ENCODE results near the gene KLRC2. TPM values are rescaled to one million over a fixed set of nuclear protein-coding genes. Genes with fewer than 3 reads are reported as not detected.
A peak's percentile ranks its signal among the peaks of the same experiment; 100 is the strongest.

The KLRC2 gene
- total and polyA plus RNA-seq, 2 experiments from 2014 or later = not detected

GRCh38 chr12:10456856-10457255 lies 21.0 kb upstream of the KLRC2 start:
- Mint-ChIP-seq H3K27me3 (ENCODE audit: insufficient read depth, low read depth, poor library complexity) (peaks cover 2% of the 10 kb centered on the region), H3K27ac (no peak overlapping the region), H3K36me3 (ENCODE audit: low read depth) (peaks cover 15% of the 10 kb centered on the region; the same call in 1 of the 3 replicates), H3K4me1 (peaks cover 11% of the 10 kb centered on the region; the same call in 2 of the 3 replicates), H3K4me3 (no peak overlapping the region), H3K9me3 (peaks cover 28% of the 10 kb centered on the region; the same call in 2 of the 3 replicates)
- ATAC-seq = no peak
- Histone ChIP-seq H3K27me3 (ENCODE audit: insufficient read depth) (no peaks in the 10 kb centered on the region), H3F3A (replicated peaks; ENCODE audit: low read depth) (no peaks in the 10 kb centered on the region), H3K4me3 (no peak overlapping the region), H3K9me2 (ENCODE audit: insufficient read depth) (no peaks in the 10 kb centered on the region; the same call in 1 of the 2 replicates), H4K20me1 (replicated peaks; ENCODE audit: insufficient read depth) (no peaks in the 10 kb centered on the region), H2AFZ (0 out of 2 replicates have a peak overlapping the region, but pooled peaks have one; percentile 2), H3K4me1 (ENCODE audit: insufficient read depth) (peaks cover 9% of the 10 kb centered on the region), H3K36me3 (ENCODE audit: insufficient read depth) (no peaks in the 10 kb centered on the region), H3K4me2 (no peak overlapping the region), H3K79me2 (replicated peaks; ENCODE audit: insufficient read depth) (no peaks in the 10 kb centered on the region), H3K27ac (ENCODE audit: low read depth) (no peak overlapping the region)
- no peak for DNase-seq (ENCODE audit: low spot score)
- no peak for TF ChIP-seq EZH2 (IDR thresholded peaks at IDR 0.05; ENCODE audit: low read depth, unreplicated experiment)
- TF ChIP-seq NANOG (IDR thresholded peaks at IDR 0.05; ENCODE audit: borderline replicate concordance) = no peak
- no peak for TF ChIP-seq ZNF331 (CRISPR knock-in tag; IDR thresholded peaks at IDR 0.05; ENCODE audit: low read depth)
- TF ChIP-seq, protein P1, sequence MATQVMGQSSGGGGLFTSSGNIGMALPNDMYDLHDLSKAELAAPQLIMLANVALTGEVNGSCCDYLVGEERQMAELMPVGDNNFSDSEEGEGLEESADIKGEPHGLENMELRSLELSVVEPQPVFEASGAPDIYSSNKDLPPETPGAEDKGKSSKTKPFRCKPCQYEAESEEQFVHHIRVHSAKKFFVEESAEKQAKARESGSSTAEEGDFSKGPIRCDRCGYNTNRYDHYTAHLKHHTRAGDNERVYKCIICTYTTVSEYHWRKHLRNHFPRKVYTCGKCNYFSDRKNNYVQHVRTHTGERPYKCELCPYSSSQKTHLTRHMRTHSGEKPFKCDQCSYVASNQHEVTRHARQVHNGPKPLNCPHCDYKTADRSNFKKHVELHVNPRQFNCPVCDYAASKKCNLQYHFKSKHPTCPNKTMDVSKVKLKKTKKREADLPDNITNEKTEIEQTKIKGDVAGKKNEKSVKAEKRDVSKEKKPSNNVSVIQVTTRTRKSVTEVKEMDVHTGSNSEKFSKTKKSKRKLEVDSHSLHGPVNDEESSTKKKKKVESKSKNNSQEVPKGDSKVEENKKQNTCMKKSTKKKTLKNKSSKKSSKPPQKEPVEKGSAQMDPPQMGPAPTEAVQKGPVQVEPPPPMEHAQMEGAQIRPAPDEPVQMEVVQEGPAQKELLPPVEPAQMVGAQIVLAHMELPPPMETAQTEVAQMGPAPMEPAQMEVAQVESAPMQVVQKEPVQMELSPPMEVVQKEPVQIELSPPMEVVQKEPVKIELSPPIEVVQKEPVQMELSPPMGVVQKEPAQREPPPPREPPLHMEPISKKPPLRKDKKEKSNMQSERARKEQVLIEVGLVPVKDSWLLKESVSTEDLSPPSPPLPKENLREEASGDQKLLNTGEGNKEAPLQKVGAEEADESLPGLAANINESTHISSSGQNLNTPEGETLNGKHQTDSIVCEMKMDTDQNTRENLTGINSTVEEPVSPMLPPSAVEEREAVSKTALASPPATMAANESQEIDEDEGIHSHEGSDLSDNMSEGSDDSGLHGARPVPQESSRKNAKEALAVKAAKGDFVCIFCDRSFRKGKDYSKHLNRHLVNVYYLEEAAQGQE (IDR thresholded peaks at IDR 0.05; ENCODE audit: unreplicated experiment) = no peak

DNA sequence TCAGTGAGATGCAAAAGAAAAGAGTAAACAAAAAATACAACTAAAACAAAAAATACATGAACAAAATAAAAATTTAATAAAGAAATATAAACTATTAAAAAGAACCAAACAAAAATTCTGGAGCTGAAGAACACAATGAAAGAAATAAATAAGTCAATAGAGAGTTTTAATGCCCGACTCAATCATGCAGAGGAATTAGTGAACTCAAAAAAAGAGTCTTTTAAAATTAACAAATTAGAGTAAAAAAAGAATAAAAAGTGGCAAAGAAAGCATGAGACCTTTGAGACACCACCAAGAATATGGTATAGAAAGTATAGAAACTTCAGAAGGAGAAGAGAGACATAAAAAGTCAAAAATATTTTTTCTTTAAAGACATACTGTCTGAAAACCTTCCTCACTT lies 20.0 kb upstream of the KLRC2 start:
- Histone ChIP-seq H4K20me1 (replicated peaks; ENCODE audit: insufficient read depth) (no peaks in the 10 kb centered on the region), H3K4me1 (ENCODE audit: insufficient read depth) (peaks cover 9% of the 10 kb centered on the region), H3K9me2 (ENCODE audit: insufficient read depth) (no peaks in the 10 kb centered on the region; the same call in 1 of the 2 replicates), H3K27ac (ENCODE audit: low read depth) (no peak overlapping the region), H3K36me3 (ENCODE audit: insufficient read depth) (no peaks in the 10 kb centered on the region), H3K4me3 (no peak overlapping the region), H3K79me2 (replicated peaks; ENCODE audit: insufficient read depth) (no peaks in the 10 kb centered on the region), H2AFZ (no peak overlapping the region), H3K27me3 (ENCODE audit: insufficient read depth) (no peaks in the 10 kb centered on the region), H3K4me2 (no peak overlapping the region), H3F3A (replicated peaks; ENCODE audit: low read depth) (no peaks in the 10 kb centered on the region)
- Mint-ChIP-seq H3K4me3 (no peak overlapping the region), H3K9me3 (peaks cover 28% of the 10 kb centered on the region; the same call in 2 of the 3 replicates), H3K4me1 (peaks cover 11% of the 10 kb centered on the region; the same call in 2 of the 3 replicates), H3K36me3 (ENCODE audit: low read depth) (peaks cover 15% of the 10 kb centered on the region; the same call in 1 of the 3 replicates), H3K27me3 (ENCODE audit: insufficient read depth, low read depth, poor library complexity) (peaks cover 2% of the 10 kb centered on the region), H3K27ac (no peak overlapping the region)
- no peak for ATAC-seq
- no peak for DNase-seq (ENCODE audit: low spot score)
- no peak for TF ChIP-seq ZNF114 (CRISPR knock-in tag; IDR thresholded peaks at IDR 0.05)

GRCh38 chr12:10454531-10454930 lies 18.7 kb upstream of the KLRC2 start:
- no peaks in the 10 kb centered on the region; the same call in 1 of the 2 replicates for H3K9me2 ChIP-seq (ENCODE audit: insufficient read depth)
- DNase-seq (ENCODE audit: low spot score) (no peak), ATAC-seq (no peak)
- H3K79me2 ChIP-seq (replicated peaks; ENCODE audit: insufficient read depth) = no peaks in the 10 kb centered on the region
- Mint-ChIP-seq H3K9me3 (peaks cover 28% of the 10 kb centered on the region; the same call in 2 of the 3 replicates), H3K27ac (no peak overlapping the region), H3K36me3 (ENCODE audit: low read depth) (peaks cover 15% of the 10 kb centered on the region; the same call in 1 of the 3 replicates), H3K27me3 (ENCODE audit: insufficient read depth, low read depth, poor library complexity) (peaks cover 2% of the 10 kb centered on the region), H3K4me1 (peaks cover 11% of the 10 kb centered on the region; the same call in 2 of the 3 replicates), H3K4me3 (no peak overlapping the region)
- H3K4me3 ChIP-seq = no peak overlapping the region
- no peak overlapping the region for H2AFZ ChIP-seq
- H3K36me3 ChIP-seq (ENCODE audit: insufficient read depth) = no peaks in the 10 kb centered on the region
- no peak overlapping the region for H3K27ac ChIP-seq (ENCODE audit: low read depth)
- H4K20me1 ChIP-seq (replicated peaks; ENCODE audit: insufficient read depth) = no peaks in the 10 kb centered on the region
- peaks cover 9% of the 10 kb centered on the region for H3K4me1 ChIP-seq (ENCODE audit: insufficient read depth)
- no peaks in the 10 kb centered on the region for H3F3A ChIP-seq (replicated peaks; ENCODE audit: low read depth)
- no peak overlapping the region for H3K4me2 ChIP-seq
- no peaks in the 10 kb centered on the region for H3K27me3 ChIP-seq (ENCODE audit: insufficient read depth)
- TF ChIP-seq, protein P2, sequence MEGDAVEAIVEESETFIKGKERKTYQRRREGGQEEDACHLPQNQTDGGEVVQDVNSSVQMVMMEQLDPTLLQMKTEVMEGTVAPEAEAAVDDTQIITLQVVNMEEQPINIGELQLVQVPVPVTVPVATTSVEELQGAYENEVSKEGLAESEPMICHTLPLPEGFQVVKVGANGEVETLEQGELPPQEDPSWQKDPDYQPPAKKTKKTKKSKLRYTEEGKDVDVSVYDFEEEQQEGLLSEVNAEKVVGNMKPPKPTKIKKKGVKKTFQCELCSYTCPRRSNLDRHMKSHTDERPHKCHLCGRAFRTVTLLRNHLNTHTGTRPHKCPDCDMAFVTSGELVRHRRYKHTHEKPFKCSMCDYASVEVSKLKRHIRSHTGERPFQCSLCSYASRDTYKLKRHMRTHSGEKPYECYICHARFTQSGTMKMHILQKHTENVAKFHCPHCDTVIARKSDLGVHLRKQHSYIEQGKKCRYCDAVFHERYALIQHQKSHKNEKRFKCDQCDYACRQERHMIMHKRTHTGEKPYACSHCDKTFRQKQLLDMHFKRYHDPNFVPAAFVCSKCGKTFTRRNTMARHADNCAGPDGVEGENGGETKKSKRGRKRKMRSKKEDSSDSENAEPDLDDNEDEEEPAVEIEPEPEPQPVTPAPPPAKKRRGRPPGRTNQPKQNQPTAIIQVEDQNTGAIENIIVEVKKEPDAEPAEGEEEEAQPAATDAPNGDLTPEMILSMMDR (conservative IDR thresholded peaks at IDR 0.05; ENCODE audit: low read depth in 2 of 2) = no peak
- TF ChIP-seq, protein P3, sequence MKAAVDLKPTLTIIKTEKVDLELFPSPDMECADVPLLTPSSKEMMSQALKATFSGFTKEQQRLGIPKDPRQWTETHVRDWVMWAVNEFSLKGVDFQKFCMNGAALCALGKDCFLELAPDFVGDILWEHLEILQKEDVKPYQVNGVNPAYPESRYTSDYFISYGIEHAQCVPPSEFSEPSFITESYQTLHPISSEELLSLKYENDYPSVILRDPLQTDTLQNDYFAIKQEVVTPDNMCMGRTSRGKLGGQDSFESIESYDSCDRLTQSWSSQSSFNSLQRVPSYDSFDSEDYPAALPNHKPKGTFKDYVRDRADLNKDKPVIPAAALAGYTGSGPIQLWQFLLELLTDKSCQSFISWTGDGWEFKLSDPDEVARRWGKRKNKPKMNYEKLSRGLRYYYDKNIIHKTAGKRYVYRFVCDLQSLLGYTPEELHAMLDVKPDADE (IDR thresholded peaks at IDR 0.05) = no peak
- TF ChIP-seq EZH2phosphoT487 (IDR thresholded peaks at IDR 0.05; ENCODE audit: unreplicated experiment) (no peak), JUNB (IDR thresholded peaks at IDR 0.05; ENCODE audit: unreplicated experiment) (no peak)
- TF ChIP-seq, protein P1 (IDR thresholded peaks at IDR 0.05; ENCODE audit: unreplicated experiment) = no peak
